Caki2 (cell line): ENCODE results near the gene MTHFD1. TPM values are rescaled to one million over a fixed set of nuclear protein-coding genes. Genes with fewer than 3 reads are reported as not detected.
A peak's percentile ranks its signal among the peaks of the same experiment; 100 is the strongest.

ENCODE experiments used
- DNase-seq: peaks from one replicate; pipeline ENCODE4 v3.0.0-alpha.2; 2015; ENCODE audit warnings: low read depth
- in situ Hi-C: cut with HindIII; loops from 2 replicates; pipeline ENCODE4 v1.10.0; 2016; ENCODE audit warnings: low sequenced_read_pairs, low pct_unique_long_range_greater_than_20kb, mixed read lengths
- total RNA-seq: library from RNA; depleted of rRNA; stranded (reverse); fragments of >200 nt; shearing (Covaris generic); gene quantifications from 2 replicates; pipeline ENCODE4 v1.2.3, GENCODE V29; 2014; ENCODE audit warnings: low replicate concordance

Gene MTHFD1
- total RNA-seq, 1 experiment from 2014 or later = 26.7 TPM

- in situ Hi-C loops = no loop called here
- no peak for DNase-seq
Observed at GRCh38 chr14:64439141-64439540, 51.0 kb downstream of the MTHFD1 start.

- no peak for DNase-seq
- in situ Hi-C loops = no loop called here
Observed at GRCh38 chr14:64440494-64440893, 52.3 kb downstream of the MTHFD1 start.

- DNase-seq = peak; percentile 16
- in situ Hi-C loops = no loop called here
Observed at GRCh38 chr14:64442300-64442988, 54.3 kb downstream of the MTHFD1 start.

GRCh38 chr14:64444140-64444539 is 56.0 kb downstream of the MTHFD1 start:
- DNase-seq = no peak
- in situ Hi-C loops = no loop called here

GRCh38 chr14:64444984-64445845 is 57.1 kb downstream of the MTHFD1 start:
- peak; percentile 49 for DNase-seq
- in situ Hi-C loops = no loop called here

- no peak for DNase-seq
- in situ Hi-C loops = no loop called here
Observed at GRCh38 chr14:64447876-64448670, 59.9 kb downstream of the MTHFD1 start.

GRCh38 chr14:64450255-64450654 is 62.1 kb downstream of the MTHFD1 start:
- DNase-seq = no peak
- in situ Hi-C loops = no loop called here

- in situ Hi-C loops = no loop called here
- DNase-seq = no peak
Observed at GRCh38 chr14:64454671-64455070, 66.5 kb downstream of the MTHFD1 start.

GRCh38 chr14:64459405-64460136 is 71.4 kb downstream of the MTHFD1 start:
- in situ Hi-C loops = no loop called here
- no peak for DNase-seq

- in situ Hi-C loops = no loop called here
- DNase-seq = no peak
Observed at GRCh38 chr14:64461221-64461620, 73.1 kb downstream of the MTHFD1 start.

- DNase-seq = no peak
- in situ Hi-C loops = no loop called here
Observed at GRCh38 chr14:64463195-64463594, 75.0 kb downstream of the MTHFD1 start.

GRCh38 chr14:64463873-64464272 is 75.7 kb downstream of the MTHFD1 start:
- in situ Hi-C loops = no loop called here
- DNase-seq = no peak

- no peak for DNase-seq
- in situ Hi-C loops = no loop called here
Observed at GRCh38 chr14:64464651-64465050, 76.5 kb downstream of the MTHFD1 start.

GRCh38 chr14:64465191-64465822 is 77.2 kb downstream of the MTHFD1 start, which contains the start of gene AKAP5:
AKAP5 (plus strand) TSS chr14:64465499; CDS start chr14:64468395, 2,896 bp downstream.
- in situ Hi-C loops = no loop called here
- peak; percentile 41 for DNase-seq

GRCh38 chr14:64465831-64466554 is 77.8 kb downstream of the MTHFD1 start:
- in situ Hi-C loops = no loop called here
- DNase-seq = peak; percentile 17

GRCh38 chr14:64467101-64467500 is 78.9 kb downstream of the MTHFD1 start:
- in situ Hi-C loops = no loop called here
- no peak for DNase-seq

- in situ Hi-C loops = no loop called here
- DNase-seq = no peak
Observed at GRCh38 chr14:64467566-64467965, 79.4 kb downstream of the MTHFD1 start.
